Measurements from ENCODE around the gene MS4A6A. TPM values are rescaled to one million over a fixed set of nuclear protein-coding genes. Genes with fewer than 3 reads are reported as not detected.
"Not testable (repeated sequence)": the region's sequence is repeated elsewhere in the genome, so short reads cannot be mapped to it uniquely, and the experiment has no call there.

MS4A6A gene
- total RNA-seq, 2 experiments from 2014 or later: not detected

DNA sequence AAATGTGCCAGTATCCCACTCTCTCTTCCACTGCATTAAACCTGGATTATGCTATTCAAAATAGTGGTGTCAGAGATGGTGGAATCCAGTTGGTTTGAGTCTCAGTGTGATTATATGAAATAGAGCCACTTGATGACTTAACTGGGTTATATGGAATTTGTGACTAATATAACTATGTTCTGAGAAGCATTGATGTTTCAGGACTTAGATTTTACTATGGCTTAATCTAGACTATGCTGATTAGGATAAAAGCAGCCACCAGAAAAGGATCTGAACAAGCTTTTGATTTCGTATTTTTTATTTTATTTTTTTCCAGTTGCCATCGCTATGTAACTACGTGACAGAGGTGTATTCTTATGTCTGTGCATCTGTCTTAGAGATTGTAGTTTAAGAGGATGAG is 39.1 kb downstream of the MS4A6A start:
- Mint-ChIP-seq H3K4me3 (no peak overlapping the region), H3K27ac (no peak overlapping the region), H3K27me3 (no peaks in the 10 kb centered on the region), H3K36me3 (ENCODE audit: low read depth) (no peaks in the 10 kb centered on the region), H3K4me1 (peaks cover 2% of the 10 kb centered on the region), H3K9me3 (no peaks in the 10 kb centered on the region)
- ChIA-PET CTCF (interaction anchor here (0.6 kb wide), 1 partner anchor 1113 kb away, joined by 4 read pairs; no protein-coding TSS in a partner anchor), POLR2A (no interaction called here)
- no peak for DNase-seq

DNA sequence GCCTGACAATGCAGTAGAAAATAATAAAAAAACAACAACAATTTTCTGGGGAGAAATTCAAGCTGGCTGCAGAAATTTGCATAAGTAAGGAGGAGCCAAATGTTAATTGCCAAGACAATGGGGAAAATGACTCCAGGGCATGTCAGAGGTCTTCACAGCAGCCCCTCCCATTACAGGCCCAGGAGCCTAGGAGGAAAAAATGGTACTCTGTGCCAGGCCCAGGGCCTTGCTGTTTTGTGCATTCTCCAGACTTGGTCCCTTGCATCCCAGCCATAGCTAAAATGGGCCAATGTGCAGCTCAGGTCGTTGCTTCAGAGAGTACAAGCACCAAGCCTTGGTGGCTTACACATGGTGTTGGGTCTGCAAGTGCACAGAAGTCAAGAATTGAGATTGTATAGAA is 49.0 kb downstream of the MS4A6A start:
- H3K4me3 Mint-ChIP-seq: no peak overlapping the region
- DNase-seq: no peak
- H3K9me3 Mint-ChIP-seq: peaks cover 6% of the 10 kb centered on the region
- no peaks in the 10 kb centered on the region for H3K4me1 Mint-ChIP-seq
- H3K27me3 Mint-ChIP-seq: peaks cover 9% of the 10 kb centered on the region
- ChIA-PET CTCF (no interaction called here), POLR2A (no interaction called here)
- no peaks in the 10 kb centered on the region for H3K36me3 Mint-ChIP-seq (ENCODE audit: low read depth)
- no peak overlapping the region for H3K27ac Mint-ChIP-seq

DNA sequence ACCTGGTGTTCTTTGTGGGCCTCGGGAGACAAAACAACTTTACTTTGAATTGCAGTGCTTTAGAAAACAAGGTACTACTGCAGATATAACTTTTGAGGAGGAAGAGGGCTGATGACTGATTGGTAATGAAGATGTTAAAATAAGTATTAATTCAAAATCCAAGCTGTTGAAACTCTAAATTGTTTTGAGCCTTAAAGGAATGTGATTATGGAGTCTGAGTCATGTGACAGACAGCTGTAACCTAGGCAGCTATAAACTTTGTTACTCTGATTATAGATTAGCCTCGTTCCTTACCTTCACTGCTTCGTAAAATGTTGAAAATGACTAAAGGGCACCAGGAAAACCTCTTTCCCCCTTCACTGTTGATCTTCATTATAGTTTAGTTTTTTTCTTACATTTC is 51.0 kb downstream of the MS4A6A start:
- no peak overlapping the region for H3K27ac Mint-ChIP-seq
- H3K27me3 Mint-ChIP-seq: peaks cover under 1% of the 10 kb centered on the region
- no peak overlapping the region for H3K4me3 Mint-ChIP-seq
- no peaks in the 10 kb centered on the region for H3K4me1 Mint-ChIP-seq
- peaks cover 6% of the 10 kb centered on the region for H3K9me3 Mint-ChIP-seq
- DNase-seq: no peak
- ChIA-PET CTCF (no interaction called here), POLR2A (no interaction called here)
- H3K36me3 Mint-ChIP-seq (ENCODE audit: low read depth): no peaks in the 10 kb centered on the region

GRCh38 chr11:60130496-60130895 is 52.4 kb downstream of the MS4A6A start:
- Mint-ChIP-seq H3K27me3 (no peaks in the 10 kb centered on the region), H3K4me1 (no peaks in the 10 kb centered on the region), H3K4me3 (no peak overlapping the region), H3K9me3 (peaks cover 6% of the 10 kb centered on the region), H3K36me3 (ENCODE audit: low read depth) (no peaks in the 10 kb centered on the region), H3K27ac (no peak overlapping the region)
- ChIA-PET CTCF (interaction anchor here (0.6 kb wide), 1 partner anchor 448 kb away, joined by 3 read pairs; no protein-coding TSS in a partner anchor), POLR2A (no interaction called here)
- DNase-seq: peak; percentile 25

DNA sequence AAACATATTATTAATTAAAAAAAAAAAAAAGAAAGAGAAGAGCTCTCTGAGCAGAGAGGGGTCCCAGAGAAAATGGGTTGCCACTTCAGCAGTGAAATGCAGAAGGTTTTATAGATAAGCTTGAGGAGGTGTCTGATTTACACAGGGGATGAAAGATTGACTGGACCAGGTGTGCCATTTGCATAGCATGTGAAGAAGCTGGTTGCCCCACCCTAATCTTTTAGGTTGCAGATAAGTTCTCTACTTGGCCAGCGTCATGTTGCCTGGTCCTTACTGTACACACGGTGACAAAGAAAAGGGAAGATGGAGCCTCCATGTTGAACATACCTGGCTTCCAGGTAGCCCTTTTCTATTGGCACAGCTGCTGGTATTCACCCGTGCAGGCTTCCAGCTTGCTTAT is 53.0 kb downstream of the MS4A6A start:
- no peaks in the 10 kb centered on the region for H3K36me3 Mint-ChIP-seq (ENCODE audit: low read depth)
- no peak overlapping the region for H3K27ac Mint-ChIP-seq
- no peak for DNase-seq
- H3K27me3 Mint-ChIP-seq: no peaks in the 10 kb centered on the region
- POLR2A ChIA-PET: no interaction called here
- no peaks in the 10 kb centered on the region for H3K4me1 Mint-ChIP-seq
- H3K9me3 Mint-ChIP-seq: peaks cover 6% of the 10 kb centered on the region
- H3K4me3 Mint-ChIP-seq: no peak overlapping the region
- CTCF ChIA-PET: interaction anchor here (0.6 kb wide), 2 partner anchors 378 to 447 kb away, joined by 3 to 4 read pairs; no protein-coding TSS in a partner anchor

- CTCF ChIA-PET; DNase-seq; H3K36me3 Mint-ChIP-seq (ENCODE audit: low read depth); H3K4me3 Mint-ChIP-seq; H3K4me1 Mint-ChIP-seq; H3K9me3 Mint-ChIP-seq; POLR2A ChIA-PET; H3K27ac Mint-ChIP-seq; H3K27me3 Mint-ChIP-seq: not testable (repeated sequence)
These were observed 54.0 kb downstream of the MS4A6A start for GRCh38 chr11:60128866-60129265.

- DNase-seq: no peak
- no peak overlapping the region for H3K27ac Mint-ChIP-seq
- H3K27me3 Mint-ChIP-seq: no peaks in the 10 kb centered on the region
- no peak overlapping the region for H3K4me3 Mint-ChIP-seq
- H3K4me1 Mint-ChIP-seq: no peaks in the 10 kb centered on the region
- no peaks in the 10 kb centered on the region for H3K36me3 Mint-ChIP-seq (ENCODE audit: low read depth)
- ChIA-PET POLR2A (no interaction called here), CTCF (interaction anchor here (0.9 kb wide), 1 partner anchor 9 kb away, joined by 3 read pairs; no protein-coding TSS in a partner anchor)
- peaks cover under 1% of the 10 kb centered on the region for H3K9me3 Mint-ChIP-seq
These were observed 54.5 kb downstream of the MS4A6A start for GRCh38 chr11:60128376-60128775.

- CTCF ChIA-PET: interaction anchor here (0.9 kb wide), 1 partner anchor 10 kb away, joined by 3 read pairs; no protein-coding TSS in a partner anchor
These were observed 55.5 kb downstream of the MS4A6A start for GRCh38 chr11:60127311-60127811.

DNA sequence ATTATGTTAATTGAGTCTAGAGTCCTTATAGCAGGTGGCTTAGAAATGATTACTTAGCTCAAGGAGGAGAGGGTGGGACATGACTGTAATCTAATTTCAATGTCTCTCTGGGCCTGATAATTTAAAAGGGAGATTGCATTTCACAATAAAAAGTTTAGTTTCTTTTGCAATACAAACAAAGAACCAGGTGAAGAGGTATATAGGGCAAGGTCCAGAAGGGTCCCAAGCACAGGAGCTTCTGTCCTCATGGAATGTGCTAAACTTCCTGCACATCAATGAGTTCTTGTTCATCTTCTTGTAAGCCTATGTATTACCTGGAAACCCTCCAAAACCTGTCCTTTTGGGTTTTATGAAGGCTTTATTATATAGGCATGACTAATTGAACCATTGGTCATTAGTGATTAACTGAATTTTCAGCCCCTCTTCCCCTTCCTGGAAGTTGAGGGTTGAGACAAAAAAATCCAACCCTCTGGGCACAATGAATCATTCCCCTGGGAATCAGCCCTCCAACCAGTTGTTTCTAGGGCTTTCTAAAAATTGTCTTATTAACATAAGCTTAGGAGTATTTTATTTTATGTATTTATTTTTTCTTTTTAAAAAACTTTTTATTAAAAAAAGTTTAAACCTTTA is 56.8 kb downstream of the MS4A6A start:
- ChIA-PET POLR2A (no interaction called here), CTCF (no interaction called here)
- Mint-ChIP-seq H3K4me3 (no peak overlapping the region), H3K4me1 (no peaks in the 10 kb centered on the region), H3K36me3 (ENCODE audit: low read depth) (no peaks in the 10 kb centered on the region), H3K9me3 (no peaks in the 10 kb centered on the region), H3K27ac (no peak overlapping the region), H3K27me3 (no peaks in the 10 kb centered on the region)
- no peak for DNase-seq

More at GRCh38 chr11:60127311-60127811, 55.5 kb downstream of the MS4A6A start:
- no peaks in the 10 kb centered on the region for H3K4me1 Mint-ChIP-seq
- H3K27ac Mint-ChIP-seq: no peak overlapping the region
- H3K9me3 Mint-ChIP-seq: no peaks in the 10 kb centered on the region
- POLR2A ChIA-PET: no interaction called here
- no peak overlapping the region for H3K4me3 Mint-ChIP-seq
- DNase-seq: no peak
- H3K27me3 Mint-ChIP-seq: no peaks in the 10 kb centered on the region
- H3K36me3 Mint-ChIP-seq (ENCODE audit: low read depth): no peaks in the 10 kb centered on the region

DNA sequence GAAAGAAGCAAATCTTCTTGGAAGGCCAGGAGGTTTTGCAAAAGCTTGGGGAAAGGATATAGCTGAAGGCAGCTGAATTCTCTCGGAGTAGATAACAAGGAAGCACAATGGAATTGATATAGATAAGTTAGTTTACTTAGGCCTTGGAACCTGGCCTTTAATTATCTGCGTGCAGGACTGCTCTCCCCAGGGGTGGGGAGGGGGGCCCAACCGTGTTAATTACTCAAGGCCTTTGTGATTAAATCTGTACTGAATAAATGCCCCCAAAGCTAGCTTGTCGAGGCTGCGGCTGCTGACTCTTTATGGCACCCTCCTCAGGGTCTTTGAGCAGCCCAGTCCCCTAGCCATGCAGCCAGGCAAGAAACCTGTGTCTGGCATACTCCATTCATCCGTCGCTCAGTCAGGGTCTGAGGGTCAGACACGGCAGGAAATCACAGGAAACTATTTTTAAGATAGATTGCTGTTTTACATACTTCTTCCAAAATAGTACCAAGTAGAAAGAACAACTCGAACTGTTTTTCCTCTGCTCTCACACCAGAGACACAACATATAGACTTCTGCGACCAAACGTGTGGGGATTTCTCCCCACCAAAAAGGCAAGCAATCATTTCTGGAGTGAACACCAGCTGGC is 58.0 kb downstream of the MS4A6A start:
- CTCF ChIA-PET: no interaction called here

More for the DNA sequence above, 58.0 kb downstream of the MS4A6A start:
- no peaks in the 10 kb centered on the region for H3K9me3 Mint-ChIP-seq
- no peaks in the 10 kb centered on the region for H3K4me1 Mint-ChIP-seq
- POLR2A ChIA-PET: no interaction called here
- peaks cover 2% of the 10 kb centered on the region for H3K27me3 Mint-ChIP-seq
- H3K27ac Mint-ChIP-seq: no peak overlapping the region
- DNase-seq: no peak
- H3K4me3 Mint-ChIP-seq: no peak overlapping the region
- H3K36me3 Mint-ChIP-seq (ENCODE audit: low read depth): no peaks in the 10 kb centered on the region

Small RNA genes lying within 50 kb of the gene (microRNA-seq; reads per million reads assigned to microRNA genes)
- not detected for gene MIR6503 (ENCODE audit: borderline microRNAs expressed, borderline replicate concordance)

Other genes with a start within 250 kb of the MS4A6A start
- gene OOSP1, start 244.7 kb downstream of the MS4A6A start, total RNA-seq: not detected
- not detected for gene OOSP4A, start 219.1 kb downstream of the MS4A6A start, total RNA-seq
- not detected for gene OOSP4B, start 165.9 kb downstream of the MS4A6A start, total RNA-seq
- not detected for gene OOSP2, start 142.7 kb downstream of the MS4A6A start, total RNA-seq
- not detected for gene MS4A3, start 126.4 kb downstream of the MS4A6A start, total RNA-seq
- not detected for gene MS4A2, start 94.4 kb downstream of the MS4A6A start, total RNA-seq
- gene MS4A4E, start 60.1 kb upstream of the MS4A6A start, total RNA-seq: not detected
- gene MS4A4A, start 97.6 kb upstream of the MS4A6A start, total RNA-seq: not detected
- not detected for gene MS4A6E, start 144.2 kb upstream of the MS4A6A start, total RNA-seq
- not detected for gene MS4A7, start 195.4 kb upstream of the MS4A6A start, total RNA-seq
- not detected for gene MS4A14, start 213.4 kb upstream of the MS4A6A start, total RNA-seq
- not detected for gene MS4A5, start 246.5 kb upstream of the MS4A6A start, total RNA-seq

Data from activated CD4-positive, alpha-beta T cell treated with anti-CD3 and anti-CD28 coated beads, Interleukin-2, amount 10 ng/mL, durations not matched to agents 7 days and 5 days (primary cell).